ELR (cell line): ENCODE results near the gene WDR4.
"Not testable (repeated sequence)": the region's sequence is repeated elsewhere in the genome, so short reads cannot be mapped to it uniquely, and the experiment has no call there.

Source experiments
- DNase-seq: peaks from one replicate; pipeline ENCODE4 v3.0.0-alpha.2; 2015; ENCODE audit warnings: low read depth

Gene WDR4

DNA sequence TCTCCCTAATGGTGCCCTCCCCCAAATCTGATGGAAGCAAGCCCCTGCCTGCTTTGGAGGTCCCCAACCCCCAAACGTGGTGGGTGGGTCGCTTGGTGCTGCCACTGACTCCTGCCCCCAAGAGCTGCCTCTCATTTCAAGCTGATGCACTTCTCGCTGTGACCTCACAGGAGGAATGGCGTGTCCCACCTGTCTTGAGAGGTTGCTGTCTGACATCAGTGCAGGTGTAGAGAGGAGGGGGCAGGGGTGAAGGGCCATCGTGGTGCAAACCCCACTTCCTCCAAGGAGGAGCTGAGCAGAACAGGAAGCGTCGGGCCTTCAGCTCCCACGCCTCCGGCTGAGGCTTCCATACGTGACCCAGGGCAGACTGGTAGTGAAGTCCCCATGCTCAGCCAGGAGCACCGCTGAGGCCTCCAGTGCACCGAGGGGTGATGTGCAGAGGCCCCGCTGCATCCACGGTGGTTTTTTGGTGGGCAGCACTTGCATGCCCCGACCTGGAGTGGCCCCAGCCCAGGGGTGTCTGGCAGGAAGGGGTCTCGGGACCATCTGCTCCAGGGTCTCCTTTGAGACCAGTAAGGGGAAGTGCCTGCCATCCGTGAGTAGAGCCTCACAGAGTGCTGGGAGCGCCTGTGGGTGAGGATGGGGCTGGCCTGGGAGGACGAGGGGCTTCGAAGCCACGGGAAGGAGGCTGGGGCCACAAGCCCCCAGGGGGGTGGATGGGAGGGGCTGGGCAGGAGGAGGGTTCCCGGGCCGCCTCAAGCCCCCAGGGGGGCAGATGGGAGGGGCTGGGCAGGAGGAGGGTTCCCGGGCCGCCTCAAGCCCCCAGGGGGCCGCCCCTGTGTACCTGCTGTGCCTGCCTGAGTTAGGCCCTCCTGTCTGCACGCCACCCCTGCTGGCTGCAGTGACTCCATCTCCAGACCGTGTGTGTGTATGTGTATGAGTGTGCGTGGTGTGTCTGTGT, 39.8 kb downstream of the WDR4 start:
- no peak for DNase-seq

DNA sequence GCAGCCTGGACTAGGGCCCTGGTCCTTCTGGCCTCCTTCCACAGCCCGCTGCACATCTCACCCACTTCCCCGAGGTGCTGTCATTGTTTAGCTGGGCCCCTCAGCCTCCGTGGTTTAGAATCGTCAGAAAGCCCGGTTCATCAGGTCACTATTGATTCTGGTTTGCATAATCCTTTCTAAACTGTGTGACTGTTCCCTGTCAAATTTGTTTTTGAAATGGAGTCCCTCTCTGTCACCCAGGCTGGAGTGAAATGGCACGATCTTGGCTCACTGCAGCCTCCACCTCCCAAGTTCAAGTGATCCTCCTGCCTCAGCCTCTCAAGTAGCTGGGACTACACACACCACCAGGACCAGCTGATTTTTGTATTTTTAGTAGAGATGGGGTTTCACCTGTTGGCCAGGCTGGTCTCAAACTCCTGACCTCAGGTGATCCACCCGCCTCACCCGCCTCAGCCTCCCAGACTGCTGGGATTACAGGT, 41.1 kb downstream of the WDR4 start:
- DNase-seq, result not testable (repeated sequence)

DNA sequence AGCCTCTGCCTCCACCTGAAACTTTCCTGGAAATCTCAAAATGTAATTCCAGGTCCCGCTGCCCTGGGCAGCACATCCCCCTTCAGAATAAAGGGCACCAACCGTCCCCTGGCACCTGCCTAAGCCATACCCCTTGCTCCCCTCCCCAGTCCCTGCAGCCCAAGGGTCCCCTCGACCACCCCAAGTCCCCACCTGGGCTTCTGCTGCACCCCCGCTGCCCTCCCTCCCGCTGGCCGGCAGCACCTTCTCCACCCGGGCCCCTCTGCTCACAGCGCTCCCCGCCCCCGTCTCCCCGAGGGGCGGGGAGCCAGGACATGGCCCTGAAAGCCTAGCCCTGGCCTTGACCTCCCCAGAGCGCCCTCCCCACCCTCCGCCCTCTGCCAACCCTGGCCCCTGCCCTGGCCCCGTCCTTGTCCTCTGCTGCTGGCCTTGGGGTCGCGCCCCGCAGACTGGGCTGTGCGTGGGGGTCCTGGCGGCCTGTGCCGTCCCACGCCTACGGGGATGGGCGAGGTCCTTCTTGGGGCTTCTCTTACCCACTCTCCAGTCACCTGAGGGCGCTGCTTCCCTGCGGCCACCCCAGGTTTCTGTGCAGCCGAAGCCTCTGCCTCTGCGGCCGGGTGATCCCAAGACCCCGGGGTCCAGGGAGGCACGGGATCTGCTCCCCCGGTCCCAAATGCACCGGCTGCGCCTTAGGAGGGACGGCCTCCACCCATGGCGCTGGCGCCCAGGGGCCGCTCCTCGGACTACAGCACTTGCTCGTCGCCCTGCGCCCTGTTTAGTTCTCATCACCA, 41.7 kb downstream of the WDR4 start:
- DNase-seq, result no peak

DNA sequence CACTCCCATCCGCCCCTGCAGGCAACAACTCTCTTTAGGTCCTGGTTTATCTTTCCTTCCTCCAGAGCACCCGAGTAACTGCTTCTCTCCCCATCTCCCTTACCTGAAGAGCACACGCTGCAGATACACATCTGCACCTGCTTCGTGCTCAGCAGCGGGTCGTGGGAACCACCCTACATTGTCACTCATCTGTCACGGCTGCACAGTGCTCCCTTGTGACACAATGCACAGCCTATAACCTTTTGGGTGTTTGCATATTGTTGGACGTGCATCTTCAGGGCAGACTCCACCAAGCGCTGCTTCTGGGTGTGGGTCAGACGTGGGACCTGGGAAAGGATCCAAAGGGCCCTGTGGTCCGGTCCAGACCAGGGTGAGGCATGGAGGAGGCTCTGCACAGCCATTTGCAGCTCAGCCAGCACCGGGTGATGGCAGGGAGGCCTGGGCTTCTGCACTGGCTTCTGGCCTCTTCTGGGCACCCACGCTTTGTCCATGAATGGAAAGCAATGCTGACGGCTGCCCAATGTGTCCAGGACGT, 42.5 kb downstream of the WDR4 start:
- no peak for DNase-seq

DNA sequence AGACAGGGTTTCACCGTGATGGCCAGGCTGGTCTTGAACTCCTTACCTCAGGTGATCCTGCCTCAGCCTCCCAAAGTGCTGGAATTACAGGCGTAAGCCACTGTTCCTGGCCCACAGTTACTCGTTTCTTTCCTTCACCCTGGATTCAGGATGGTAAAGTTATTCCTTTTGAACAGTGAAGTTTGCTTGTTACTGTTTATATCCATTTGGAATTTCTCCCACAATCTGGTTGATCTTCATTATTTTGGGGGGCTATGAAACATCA, 43.0 kb downstream of the WDR4 start:
- DNase-seq, result no peak

DNA sequence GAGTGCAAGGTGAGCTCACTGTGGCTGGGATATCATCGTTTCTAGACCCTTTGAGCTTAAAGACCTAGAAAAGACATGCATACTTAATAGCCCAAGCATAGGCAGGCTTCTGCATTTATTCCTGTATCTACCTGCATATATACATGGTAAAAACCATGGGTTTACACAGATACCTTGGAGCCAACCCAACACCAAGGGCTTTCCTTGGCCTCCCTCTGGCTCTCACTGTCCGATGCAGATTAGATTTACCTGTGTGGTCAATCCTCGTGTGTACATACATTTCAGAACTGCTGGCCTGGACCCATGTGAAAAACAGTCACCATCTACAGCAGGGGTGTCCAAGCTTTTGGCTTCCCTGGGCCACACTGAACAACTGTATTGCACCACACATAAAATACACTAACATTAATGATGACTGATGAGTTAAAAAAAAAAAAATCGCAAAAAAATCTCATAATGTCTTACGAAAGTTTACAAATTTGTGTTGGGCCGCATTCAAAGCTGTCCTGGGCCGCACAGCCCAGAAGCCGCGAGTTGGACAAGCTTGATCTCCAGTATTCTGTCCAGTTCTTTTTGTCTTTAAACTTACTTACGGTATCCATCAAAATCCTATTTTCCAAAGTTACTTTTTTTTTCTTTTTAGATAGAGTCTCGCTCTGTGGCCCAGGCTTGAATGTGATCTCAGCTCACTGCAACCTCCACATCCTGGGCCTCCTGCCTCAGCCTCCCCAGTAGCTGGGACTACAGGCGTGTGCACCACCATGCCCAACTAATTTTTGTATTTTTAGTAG, 43.5 kb downstream of the WDR4 start:
- no peak for DNase-seq

DNA sequence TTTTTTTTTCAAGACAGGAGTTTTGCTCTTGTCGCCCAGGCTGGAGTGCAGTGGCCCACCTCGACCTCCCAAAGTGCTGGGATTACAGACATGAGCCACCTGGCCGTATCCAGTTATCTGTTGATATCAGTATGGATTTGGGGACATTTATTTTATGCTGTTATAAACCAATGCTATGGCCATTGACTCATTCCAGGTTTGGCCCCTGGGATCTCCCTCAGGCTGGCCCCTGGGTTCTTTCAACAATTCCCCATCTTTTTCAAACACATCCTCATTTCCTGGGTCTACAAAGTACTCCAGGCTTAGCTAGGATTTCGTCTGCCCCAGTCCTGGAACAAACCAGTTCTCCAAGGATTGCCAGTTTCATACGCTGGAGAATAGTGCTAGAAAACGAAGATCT, 44.1 kb downstream of the WDR4 start:
- no peak for DNase-seq

DNA sequence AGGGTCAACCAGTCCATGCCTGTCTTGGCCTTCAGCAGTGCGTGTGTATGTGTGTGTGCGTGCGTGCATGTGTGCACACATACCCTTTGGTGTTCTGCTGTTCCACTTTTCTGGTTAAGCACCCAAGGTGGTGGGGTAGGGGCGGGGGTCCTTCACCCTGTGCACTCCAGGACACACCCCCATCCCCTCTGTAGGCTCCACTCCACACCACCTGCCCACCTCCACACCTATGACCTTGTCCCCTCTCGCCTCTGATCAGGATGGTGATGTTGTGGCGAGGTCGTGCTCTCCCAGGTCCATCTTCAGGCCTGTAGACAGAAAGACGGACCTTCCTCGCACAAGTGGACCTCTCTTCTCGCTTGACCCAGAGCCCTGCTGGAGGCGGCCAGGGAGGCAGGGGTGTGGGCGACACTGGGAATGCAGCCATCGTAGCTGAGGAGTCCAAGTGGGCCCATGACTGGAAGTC, 44.6 kb downstream of the WDR4 start:
- DNase-seq, result no peak

DNA sequence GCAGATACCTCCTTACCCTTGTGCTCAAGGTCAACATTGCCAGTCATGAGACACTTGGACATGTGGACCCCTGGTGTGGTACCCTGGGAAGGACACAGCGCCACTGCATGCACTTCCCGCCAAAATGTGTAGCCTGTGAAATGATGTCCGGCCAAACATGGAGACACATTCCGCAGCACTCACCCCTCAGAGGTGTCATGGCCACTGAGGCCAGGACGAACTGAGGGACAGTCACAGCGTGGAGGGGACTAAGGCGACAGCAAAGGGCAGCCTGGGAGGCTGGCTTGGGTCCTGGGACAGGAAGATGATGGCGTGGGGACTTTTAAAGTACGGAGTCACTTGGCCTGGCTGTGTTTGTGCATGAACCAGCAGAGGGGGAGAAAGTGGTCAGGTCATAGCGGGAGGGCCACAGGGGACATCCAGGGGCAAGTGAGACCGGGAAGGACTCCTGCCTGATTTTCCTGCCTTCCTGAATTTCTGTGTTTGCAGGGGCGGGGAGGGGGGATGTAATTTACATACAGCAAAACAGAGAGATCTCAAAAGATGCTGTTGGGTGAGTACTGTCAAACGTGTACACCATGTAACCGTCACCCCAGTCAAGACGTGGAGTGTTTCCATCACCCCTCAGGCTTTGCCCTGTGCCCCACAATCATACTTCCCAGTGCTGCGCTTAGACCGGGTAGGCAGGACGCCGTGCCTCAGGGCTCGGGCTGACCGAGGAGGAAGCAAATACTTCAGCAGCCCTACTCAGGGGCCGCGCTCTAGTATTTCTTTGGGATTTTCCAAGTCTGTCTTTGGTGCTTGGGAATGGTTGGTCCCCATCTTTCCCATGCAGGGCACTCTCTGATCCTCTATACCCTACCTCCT, 45.2 kb downstream of the WDR4 start:
- no peak for DNase-seq

DNA sequence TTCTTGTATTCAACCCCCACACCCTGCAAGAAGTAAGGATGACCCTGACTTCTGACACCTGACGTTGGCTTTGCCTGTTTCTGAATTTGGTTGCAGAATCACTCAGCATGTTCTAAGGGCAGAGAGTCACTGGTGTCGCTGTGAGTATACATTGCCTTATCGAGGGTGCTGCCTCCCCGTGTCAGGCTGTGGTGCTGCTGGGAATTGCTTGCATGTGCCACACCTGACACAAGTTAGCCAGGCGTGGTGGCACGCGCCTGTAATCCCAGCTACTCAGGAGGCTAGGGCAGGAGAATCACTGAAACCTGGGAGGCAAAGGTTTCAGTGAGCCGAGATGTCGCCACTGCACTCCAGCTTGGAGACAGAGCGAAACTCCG, 45.9 kb downstream of the WDR4 start:
- peak; percentile 50 for DNase-seq

DNA sequence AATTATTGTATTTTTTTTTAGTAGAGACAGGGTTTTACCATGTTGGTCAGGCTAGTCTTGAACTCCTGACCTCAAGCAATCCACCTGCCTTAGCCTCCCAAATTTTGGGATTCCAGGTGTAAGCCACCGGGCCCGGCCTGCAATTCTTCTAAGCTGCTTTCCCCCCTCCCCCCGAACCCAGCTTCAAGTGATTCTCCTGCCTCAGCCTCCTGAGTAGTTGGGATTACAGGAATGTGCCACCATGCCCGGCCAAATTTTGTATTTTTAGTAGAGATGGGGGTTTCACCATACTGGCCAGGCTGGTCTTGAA, 47.1 kb downstream of the WDR4 start:
- not testable (repeated sequence) for DNase-seq

DNA sequence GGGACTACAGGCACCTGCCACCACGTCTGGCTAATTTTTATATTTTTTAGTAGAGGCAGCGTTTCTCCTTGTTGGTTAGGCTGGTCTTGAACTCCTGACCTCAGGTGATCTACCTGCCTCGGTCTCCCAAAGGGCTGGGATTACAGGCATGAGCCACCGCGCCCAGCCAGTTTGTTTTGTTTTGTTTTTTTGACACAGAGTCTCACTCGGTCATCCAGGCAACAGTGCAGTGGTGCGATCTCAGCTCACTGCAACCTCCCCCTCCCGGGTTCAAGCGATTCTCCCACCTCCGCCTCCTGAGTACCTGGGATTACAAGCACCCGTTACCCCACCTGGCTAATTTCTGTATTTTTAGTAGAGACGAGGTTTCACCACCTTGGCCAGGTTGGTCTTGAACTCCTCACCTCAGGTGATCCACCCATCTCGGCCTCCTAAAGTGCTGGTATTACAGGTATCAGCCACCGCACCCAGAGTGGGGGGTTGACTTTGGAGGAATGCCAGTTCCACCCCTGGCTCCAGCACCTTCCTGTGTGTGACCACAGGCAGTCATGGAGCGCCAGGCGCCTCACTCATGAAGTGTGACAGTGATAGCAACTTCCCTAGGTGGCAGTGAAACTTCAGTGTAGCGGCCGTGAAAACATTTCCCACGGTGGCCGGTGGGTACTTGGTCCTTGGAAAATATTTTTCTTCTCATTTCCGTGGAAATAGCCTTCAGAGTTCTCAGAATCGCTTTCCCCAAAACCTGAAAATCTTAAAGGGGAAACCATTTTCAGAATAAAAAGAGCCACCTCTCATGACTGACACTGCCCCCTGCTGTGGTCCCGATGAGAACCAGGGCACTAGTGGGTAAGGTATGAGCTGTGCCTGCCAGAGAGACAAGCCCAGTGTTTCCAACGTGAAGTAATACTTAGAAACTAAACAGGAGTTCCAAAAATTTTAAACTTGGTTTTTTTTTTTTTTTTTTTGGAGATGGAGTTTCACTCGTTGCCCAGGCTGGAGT, 48.6 kb downstream of the WDR4 start:
- DNase-seq, result no peak

DNA sequence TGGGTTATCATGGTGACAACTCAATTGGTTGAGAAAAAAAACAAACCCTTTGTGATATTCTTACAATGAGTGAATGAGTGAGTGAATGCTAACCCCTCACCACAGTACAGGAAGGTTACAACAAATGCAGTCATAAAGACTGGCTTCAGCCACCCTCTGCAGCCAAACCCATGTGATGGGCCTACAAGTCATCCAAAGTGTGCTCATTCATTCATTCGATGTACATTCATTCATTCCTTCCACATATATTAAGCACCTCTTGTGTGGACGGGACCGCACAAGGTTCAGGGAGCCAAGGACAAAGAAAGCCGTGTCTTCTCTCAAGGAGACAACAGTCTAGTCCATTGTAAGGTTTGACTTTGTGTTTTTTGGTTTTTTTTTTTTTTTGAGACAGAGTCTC, 49.4 kb downstream of the WDR4 start:
- no peak for DNase-seq

DNA sequence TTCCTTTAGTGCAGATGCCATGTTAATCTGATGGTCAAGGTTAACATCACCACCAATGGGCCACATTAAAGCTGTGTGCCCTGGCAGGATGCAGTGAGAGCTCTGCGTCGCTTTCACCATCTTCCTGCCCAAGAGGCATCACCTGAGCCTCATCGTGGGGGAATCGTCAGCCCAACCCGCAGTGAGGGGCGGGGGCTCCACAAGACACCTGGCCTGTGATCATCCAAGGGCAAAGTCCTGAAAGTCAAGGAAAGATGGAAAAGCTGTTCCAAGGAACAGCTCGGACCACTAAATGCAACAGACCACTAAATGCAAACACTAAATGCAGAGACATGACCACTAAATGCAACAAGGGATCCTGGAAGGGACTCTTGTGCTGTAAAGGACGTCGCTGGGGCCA, 49.9 kb downstream of the WDR4 start:
- no peak for DNase-seq

DNA sequence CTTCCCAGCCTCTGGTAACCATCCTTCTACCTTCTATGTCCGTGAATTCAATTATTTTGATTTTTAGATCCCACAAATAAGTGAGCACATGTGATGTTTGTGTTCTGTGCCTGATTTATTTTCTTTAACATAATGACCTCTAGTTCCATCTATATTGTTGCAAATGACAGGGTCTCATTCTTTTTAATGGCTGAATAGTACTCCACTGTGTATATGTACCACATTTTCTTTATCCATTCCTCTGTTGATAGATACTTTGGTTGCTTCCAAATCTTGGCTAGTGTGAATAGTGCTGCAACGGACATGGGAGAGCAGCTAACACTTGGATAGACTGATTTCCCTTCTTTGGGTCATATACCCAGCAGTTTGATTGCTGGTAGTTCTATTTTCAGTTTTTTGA, 51.8 kb downstream of the WDR4 start:
- no peak for DNase-seq

DNA sequence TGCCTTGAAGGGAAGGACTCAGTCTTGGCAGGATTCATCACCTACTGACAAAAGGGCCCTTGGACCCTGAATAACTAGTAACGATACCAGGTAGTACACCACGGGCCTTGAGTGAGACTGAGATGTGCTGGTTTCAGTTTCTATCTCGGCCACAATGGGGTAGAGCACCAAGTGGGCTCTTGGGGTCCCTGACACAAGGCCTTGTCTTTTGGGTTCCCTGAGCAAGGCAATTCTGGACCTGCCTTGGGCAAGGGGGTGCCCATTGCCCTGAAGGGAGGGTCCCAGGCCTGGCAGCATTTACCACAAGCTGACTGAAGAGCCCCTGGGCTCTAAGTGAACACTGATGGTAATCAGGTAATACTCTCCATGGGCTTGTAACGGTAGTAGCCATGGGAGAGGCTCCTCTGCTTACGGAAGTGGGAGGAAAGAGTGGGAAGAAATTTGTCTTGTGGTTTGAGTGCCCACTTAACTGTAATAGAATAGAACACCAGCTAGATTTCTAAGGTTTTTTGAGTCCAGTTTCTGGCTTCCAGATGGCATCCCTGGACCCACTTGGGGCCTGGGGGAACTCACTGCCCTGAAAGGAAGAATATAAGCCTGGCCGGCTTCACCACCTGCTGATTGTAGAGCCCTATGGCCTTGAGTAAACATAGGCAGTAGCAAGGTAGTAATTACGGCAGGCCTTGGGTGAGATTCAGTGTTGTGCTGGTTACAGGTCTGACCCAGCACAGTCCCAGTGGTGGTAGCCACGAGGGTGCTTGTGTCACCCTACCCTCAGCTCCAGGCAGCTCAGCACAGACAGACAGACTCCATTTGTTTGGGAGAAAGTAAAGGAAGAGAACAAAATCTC, 58.5 kb downstream of the WDR4 start:
- no peak for DNase-seq

DNA sequence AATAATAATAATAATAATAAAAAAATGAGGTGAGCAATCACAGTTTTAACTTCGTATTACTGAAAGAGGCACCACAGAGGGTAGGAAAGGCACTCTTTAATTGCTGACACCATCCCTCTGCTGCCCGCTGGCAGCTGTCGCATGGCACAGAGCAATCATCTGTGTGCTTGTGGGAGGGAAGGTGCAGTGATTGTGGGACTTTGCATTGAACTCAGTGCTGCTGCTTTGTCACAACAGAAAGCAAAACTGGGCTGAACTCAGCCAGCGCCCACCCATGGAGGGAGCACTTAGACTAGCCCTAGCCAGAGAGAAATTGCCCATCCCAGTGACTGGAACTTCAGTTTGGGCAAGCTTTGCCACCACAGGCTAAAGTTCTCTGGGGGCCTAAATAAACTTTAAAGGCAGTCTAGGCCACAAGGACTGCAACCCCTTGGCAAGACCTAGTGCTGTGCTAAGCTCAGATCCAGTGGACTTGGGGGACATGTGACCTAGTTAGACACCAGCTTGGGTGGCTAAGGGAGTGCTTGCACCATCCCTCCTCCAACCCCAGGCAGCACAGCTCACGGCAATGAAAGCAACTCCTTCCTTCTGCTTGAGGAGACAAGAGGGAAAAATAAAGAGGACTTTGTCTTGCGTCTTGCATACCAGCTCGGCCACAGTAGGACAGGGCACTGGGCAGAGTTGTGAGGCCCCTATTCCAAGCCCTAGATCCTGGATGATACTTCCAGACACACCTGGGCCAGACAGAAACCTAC, 59.3 kb downstream of the WDR4 start:
- DNase-seq, result no peak

DNA sequence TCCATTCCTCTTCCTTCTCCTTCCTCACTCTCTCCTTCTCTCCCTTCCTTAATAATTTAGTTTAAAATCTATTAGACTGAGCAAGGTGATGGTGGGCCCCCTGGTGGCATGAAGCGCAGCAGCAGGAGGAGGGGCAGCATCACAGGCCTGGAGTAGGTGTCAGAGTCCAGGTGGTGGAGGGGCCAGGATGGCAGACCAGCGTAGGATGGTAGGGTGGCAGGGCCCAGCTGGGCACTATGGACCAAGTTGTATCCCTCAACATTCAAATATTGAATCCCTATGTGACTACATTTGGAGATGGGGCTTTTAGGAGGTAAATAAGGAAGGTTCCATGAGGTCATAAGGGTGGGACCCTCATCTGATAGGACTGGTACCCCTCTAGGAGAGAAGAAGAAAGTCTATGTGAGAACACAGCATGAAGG, 61.0 kb downstream of the WDR4 start:
- peak; percentile 55 for DNase-seq
